ENCODE measurements around the gene GNPTAB. TPM values are rescaled to one million over a fixed set of nuclear protein-coding genes. Genes with fewer than 3 reads are reported as not detected.

The GNPTAB gene
- total RNA-seq, 1 donor from 2014 or later, result 56.2 TPM

- intact Hi-C loops (cut with DNase I), result no loop called here
- DNase-seq (ENCODE audit: missing footprints) (no peak), ATAC-seq (no peak)
Observed at GRCh38 chr12:101781834-101782233, 48.9 kb downstream of the GNPTAB start.

GRCh38 chr12:101780599-101780998, 50.2 kb downstream of the GNPTAB start:
- intact Hi-C loops (cut with DNase I), result no loop called here
- ATAC-seq (no peak), DNase-seq (ENCODE audit: missing footprints) (no peak)

GRCh38 chr12:101779626-101780025, 51.1 kb downstream of the GNPTAB start:
- intact Hi-C loops (cut with DNase I), result no loop called here
- DNase-seq (ENCODE audit: missing footprints), result no peak
- no peak for ATAC-seq

- intact Hi-C loops (cut with DNase I), result no loop called here
- ATAC-seq (no peak), DNase-seq (ENCODE audit: missing footprints) (no peak)
Observed at GRCh38 chr12:101779200-101779599, 51.6 kb downstream of the GNPTAB start.

- peak; percentile 68 for ATAC-seq
- intact Hi-C loops (cut with DNase I), result no loop called here
- DNase-seq (ENCODE audit: missing footprints), result no peak
Observed at GRCh38 chr12:101777978-101778377, 52.8 kb downstream of the GNPTAB start.

GRCh38 chr12:101777485-101777884, 53.3 kb downstream of the GNPTAB start:
- intact Hi-C loops (cut with DNase I), result no loop called here
- ATAC-seq, result no peak
- no peak for DNase-seq (ENCODE audit: missing footprints)

GRCh38 chr12:101775816-101776215, 54.9 kb downstream of the GNPTAB start:
- DNase-seq (ENCODE audit: missing footprints), result no peak
- ATAC-seq, result no peak
- intact Hi-C loops (cut with DNase I), result loop anchor here (1.0 kb wide), 1 partner anchor 54 kb away; the partner anchor contains the start of gene GNPTAB

GRCh38 chr12:101773650-101774162, 57.1 kb downstream of the GNPTAB start:
- intact Hi-C loops (cut with DNase I), result no loop called here
- peak; percentile 69 for ATAC-seq
- no peak for DNase-seq (ENCODE audit: missing footprints)

GRCh38 chr12:101772012-101772775, 58.6 kb downstream of the GNPTAB start:
- intact Hi-C loops (cut with DNase I), result no loop called here
- no peak for DNase-seq (ENCODE audit: missing footprints)
- ATAC-seq, result no peak

GRCh38 chr12:101769865-101770264, 60.9 kb downstream of the GNPTAB start:
- DNase-seq (ENCODE audit: missing footprints) (no peak), ATAC-seq (no peak)
- intact Hi-C loops (cut with DNase I), result loop anchor here (10.0 kb wide), 2 partner anchors 275 to 355 kb away; no protein-coding TSS in a partner anchor

GRCh38 chr12:101768781-101769180, 62.0 kb downstream of the GNPTAB start:
- DNase-seq (ENCODE audit: missing footprints), result no peak
- intact Hi-C loops (cut with DNase I), result loop anchor here (10.0 kb wide), 2 partner anchors 274 to 354 kb away; no protein-coding TSS in a partner anchor
- no peak for ATAC-seq

GRCh38 chr12:101767537-101767936, 63.2 kb downstream of the GNPTAB start:
- DNase-seq (ENCODE audit: missing footprints), result no peak
- ATAC-seq, result no peak
- intact Hi-C loops (cut with DNase I), result loop anchor here (10.0 kb wide), 2 partner anchors 273 to 353 kb away; no protein-coding TSS in a partner anchor

- intact Hi-C loops (cut with DNase I), result loop anchor here (10.0 kb wide), 2 partner anchors 269 to 349 kb away; no protein-coding TSS in a partner anchor
- no peak for ATAC-seq
Observed at GRCh38 chr12:101764051-101764792, 66.5 kb downstream of the GNPTAB start.

GRCh38 chr12:101763246-101763931, 67.4 kb downstream of the GNPTAB start:
- ATAC-seq (peak; percentile 63), DNase-seq (ENCODE audit: missing footprints) (no peak)
- intact Hi-C loops (cut with DNase I), result loop anchor here (10.0 kb wide), 2 partner anchors 269 to 349 kb away; no protein-coding TSS in a partner anchor

More at GRCh38 chr12:101764051-101764792, 66.5 kb downstream of the GNPTAB start:
- DNase-seq (ENCODE audit: missing footprints), result no peak

- no peak for DNase-seq (ENCODE audit: missing footprints)
- intact Hi-C loops (cut with DNase I), result loop anchor here (10.0 kb wide), 2 partner anchors 267 to 347 kb away; no protein-coding TSS in a partner anchor
- ATAC-seq, result no peak
Observed at GRCh38 chr12:101761781-101762180, 69.0 kb downstream of the GNPTAB start.

GRCh38 chr12:101761350-101761749, 69.4 kb downstream of the GNPTAB start:
- DNase-seq (ENCODE audit: missing footprints) (no peak), ATAC-seq (no peak)
- intact Hi-C loops (cut with DNase I), result loop anchor here (10.0 kb wide), 2 partner anchors 267 to 347 kb away; no protein-coding TSS in a partner anchor

- no peak for ATAC-seq
- intact Hi-C loops (cut with DNase I), result loop anchor here (10.0 kb wide), 2 partner anchors 265 to 345 kb away; no protein-coding TSS in a partner anchor
- DNase-seq (ENCODE audit: missing footprints), result no peak
Observed at GRCh38 chr12:101759396-101760047, 71.2 kb downstream of the GNPTAB start.

GRCh38 chr12:101750152-101750551, 80.6 kb downstream of the GNPTAB start:
- intact Hi-C loops (cut with DNase I), result no loop called here
- DNase-seq (ENCODE audit: missing footprints) (no peak), ATAC-seq (no peak)
